ENCODE data around the gene CHERP. TPM values are rescaled to one million over a fixed set of nuclear protein-coding genes. Genes with fewer than 3 reads are reported as not detected.

CHERP gene
- total RNA-seq, 1 experiment from 2014 or later: 101 TPM

DNA sequence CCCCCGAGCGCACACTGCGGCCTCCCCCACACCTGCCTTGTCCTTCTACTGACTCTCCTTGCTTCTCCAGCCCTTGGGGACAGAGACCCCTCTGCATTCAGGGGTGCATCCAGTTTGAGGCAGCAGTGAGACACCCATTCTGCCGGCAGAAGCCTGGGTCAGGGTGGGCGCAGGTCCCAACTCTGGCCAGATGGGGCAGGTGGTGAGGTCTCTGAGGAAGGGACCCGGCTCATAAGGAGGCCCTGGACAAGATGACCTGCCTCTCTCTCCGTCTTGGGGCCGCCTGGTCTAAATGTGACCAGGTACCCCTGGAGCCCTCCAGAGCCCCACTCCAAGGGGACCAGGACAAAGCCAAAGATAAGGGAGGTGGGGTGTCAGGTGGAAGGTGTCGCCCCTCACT, 6.1 kb downstream of the CHERP start:
- H2AK5ac ChIP-seq (ENCODE audit: insufficient read length, low read length): no peak overlapping the region
- no peak overlapping the region for H3K56ac ChIP-seq (ENCODE audit: insufficient read length, low read depth, low read length)
- no peak overlapping the region for H2BK20ac ChIP-seq (ENCODE audit: low read depth, low read length, poor library complexity, severe bottlenecking)
- H2BK15ac ChIP-seq (ENCODE audit: low read depth, low read length): no peak overlapping the region
- H3K79me2 ChIP-seq (ENCODE audit: insufficient read depth, low read length): peaks cover 32% of the 10 kb centered on the region; the same call in 1 of the 2 replicates
- no peak overlapping the region for H2AFZ ChIP-seq (ENCODE audit: low read length)
- H3K14ac ChIP-seq (ENCODE audit: insufficient read depth, low read length): no peak overlapping the region
- H3K9me3 ChIP-seq (ENCODE audit: control insufficient read depth, low read depth, low read length): no peaks in the 10 kb centered on the region
- no peak overlapping the region for H3K4ac ChIP-seq (ENCODE audit: low read depth, low read length)
- Mint-ChIP-seq H3K4me3 (no peak overlapping the region; a peak in 1 of 5 replicates), H3K27ac (peak overlapping the region in 1 of 3 experiments; percentile 72; a peak in 1 of 7 replicates), H3K9me3 (no peaks in the 10 kb centered on the region), H3K27me3 (ENCODE audit: low read depth) (no peaks in the 10 kb centered on the region), H3K4me1 (peaks cover 3 to 4% of the 10 kb centered on the region in 2 experiments), H3K36me3 (ENCODE audit: insufficient read depth in 1 of 3, low read depth in 3 of 3) (peaks cover 58 to 97% (median 92%) of the 10 kb centered on the region in 3 experiments)
- TF ChIP-seq CTCF (conservative IDR thresholded peaks at IDR 0.05): 0 out of 3 replicates have a peak, but pooled peaks have one; percentile 11
- H3K79me1 ChIP-seq (ENCODE audit: insufficient read depth, low read depth, low read length, poor library complexity, severe bottlenecking): peaks cover 11% of the 10 kb centered on the region
- H2BK120ac ChIP-seq (ENCODE audit: low read depth, low read length, poor library complexity, severe bottlenecking): no peak overlapping the region
- H3K23ac ChIP-seq (ENCODE audit: insufficient read length, low read depth, low read length): no peak overlapping the region
- H2BK12ac ChIP-seq (ENCODE audit: insufficient read length, low read depth, low read length): no peak overlapping the region
- no peak overlapping the region for H3T11ph ChIP-seq (ENCODE audit: low read length)
- no peak overlapping the region for H3K4me2 ChIP-seq (ENCODE audit: insufficient read depth, insufficient read length, low read length)
- H3K27ac ChIP-seq (ENCODE audit: insufficient read length, low read depth, low read length): no peak overlapping the region
- H3K4me1 ChIP-seq (ENCODE audit: insufficient read depth, low read length): no peaks in the 10 kb centered on the region
- H4K5ac ChIP-seq (ENCODE audit: insufficient read length, low read depth, low read length): no peak overlapping the region
- H2BK5ac ChIP-seq (ENCODE audit: insufficient read length, low read length): no peak overlapping the region
- H4K91ac ChIP-seq (ENCODE audit: insufficient read length, low read depth, low read length): no peak overlapping the region
- H4K20me1 ChIP-seq (ENCODE audit: control insufficient read depth, insufficient read depth, insufficient read length): no peaks in the 10 kb centered on the region
- no peak overlapping the region for H4K8ac ChIP-seq (replicated peaks; ENCODE audit: insufficient read length, low read depth, low read length)
- H3K18ac ChIP-seq (ENCODE audit: insufficient read length, low read depth, low read length): no peak overlapping the region
- H3K23me2 ChIP-seq (ENCODE audit: insufficient read length, low read depth, low read length, poor library complexity, severe bottlenecking): no peaks in the 10 kb centered on the region
- H3K27me3 ChIP-seq (ENCODE audit: insufficient read depth, low read length): no peaks in the 10 kb centered on the region
- no CpG with 5 or more reads among the region's 9 CpGs for WGBS (ENCODE audit: extremely low coverage, insufficient read length, low lambda C conversion rate)
- no peak for DNase-seq
- H3K9ac ChIP-seq (ENCODE audit: extremely low read depth, insufficient read length, low read length): no peak overlapping the region

Data from H9 (cell line).